HepG2 (cell line): Measurements from ENCODE around the gene EPM2AIP1. TPM values are rescaled to one million over a fixed set of nuclear protein-coding genes. Genes with fewer than 3 reads are reported as not detected.

Experiments
- ATAC-seq: fragments of 200-7000 bp; cut with Tn5 transposase; 3 replicates; pipeline ENCODE4 v1.9.1; 2020; ENCODE audit warnings: mild to moderate bottlenecking, moderate library complexity
- BruUV-seq: library from RNA; stranded (reverse); fragments of 400-500 nt; replicated peaks from 2 replicates; lab custom pipeline; 2021; lab: Mats Ljungman, UMichigan
- CTCF ChIA-PET: fragments of 300-600 bp; formaldehyde crosslinking; extraction: SDS; loops from one replicate; lab custom pipeline; 2021; ENCODE audit warnings: low total read pairs, inconsistent platforms, low intra/inter-chr PET ratio; lab: Yijun Ruan, JAX
- POLR2A ChIA-PET: fragments of 350-600 bp; sonication (Branson Sonifier 250); formaldehyde crosslinking; loops from one replicate; lab custom pipeline; 2020; ENCODE audit warnings: antibody characterized with exemption, inconsistent platforms; lab: Yijun Ruan, JAX
- DNase-seq: peaks from one replicate; pipeline ENCODE4 v3.0.0-alpha.2; 2015; ENCODE audit warnings: low spot score
- FAIRE-seq: peaks from 3 replicates; lab custom pipeline; 2011; peaks lifted over from hg19 to GRCh38; lab: Jason Lieb, UNC
- H2AFZ ChIP-seq: one replicate; pipeline ENCODE4 v1.6.1; 2011; ENCODE audit warnings: low read length, inconsistent platforms
- H3K27ac ChIP-seq: fragments of 300-600 bp; 3 replicates; pipeline ENCODE4 v1.8.0; 2011; ENCODE audit warnings: mixed run types, mild to moderate bottlenecking, mixed read lengths, low read length, inconsistent platforms; ENCODE audit not compliant: insufficient read depth; ENCODE audit errors: extremely low read length
- H3K27me3 ChIP-seq, 2 experiments: fragments of 200-600 bp in 1 of 2; 2 replicates in 1 of 2; 3 replicates in 1 of 2; pipeline versions ENCODE4 v1.6.0 to v1.8.0; 2011; ENCODE audit warnings: low read length in 2 of 2, mild to moderate bottlenecking in 2 of 2, moderate library complexity in 2 of 2, inconsistent platforms in 1 of 2; ENCODE audit not compliant: insufficient read depth in 2 of 2, control insufficient read depth in 1 of 2
- H3K36me3 ChIP-seq, 2 experiments: fragments of 200-600 bp in 1 of 2; replicated peaks in 1 of 2; 2 replicates in 1 of 2; 3 replicates in 1 of 2; pipeline versions ENCODE4 v1.5.1 to v1.8.0; 2011; ENCODE audit warnings: low read length in 2 of 2, inconsistent platforms in 1 of 2; ENCODE audit not compliant: insufficient read depth in 2 of 2, control insufficient read depth in 1 of 2
- H3K4me1 ChIP-seq: 2 replicates; pipeline ENCODE4 v1.5.1; 2012; ENCODE audit warnings: low read length, inconsistent platforms; ENCODE audit not compliant: insufficient read depth
- H3K4me2 ChIP-seq: 2 replicates; pipeline ENCODE4 v1.6.0; 2011; ENCODE audit warnings: low read depth, low read length, inconsistent platforms
- H3K4me3 ChIP-seq, 3 experiments: fragments of 200-600 bp in 1 of 3; sonication (generic), shearing (Covaris generic) in 1 of 3; replicated peaks in 1 of 3; 2 replicates each; pipeline ENCODE4 v1.5.1; 2011 to 2016; ENCODE audit warnings: low read length in 3 of 3, inconsistent platforms in 2 of 3, low read depth in 2 of 3, mild to moderate bottlenecking in 2 of 3, control low read depth in 1 of 3, mixed read lengths in 1 of 3; ENCODE audit not compliant: insufficient read depth in 1 of 3
- H3K79me2 ChIP-seq: one replicate; pipeline ENCODE4 v1.6.1; 2011; ENCODE audit warnings: low read length, inconsistent platforms; ENCODE audit not compliant: insufficient read depth
- H3K9ac ChIP-seq: 2 replicates; pipeline ENCODE4 v1.6.0; 2011; ENCODE audit warnings: mild to moderate bottlenecking, low read depth, low read length, inconsistent platforms; ENCODE audit not compliant: insufficient read depth
- H3K9me3 ChIP-seq: 2 replicates; pipeline ENCODE4 v1.5.1; 2012; ENCODE audit warnings: mild to moderate bottlenecking, low read length
- H4K20me1 ChIP-seq: 2 replicates; pipeline ENCODE4 v1.6.0; 2011; ENCODE audit warnings: inconsistent platforms, mild to moderate bottlenecking, low read length, moderate library complexity; ENCODE audit not compliant: insufficient read depth
- BORCS8-MEF2B ChIP-seq: sonication (generic); formaldehyde crosslinking; IDR thresholded peaks from 2 replicates; pipeline ENCODE4 v1.8.0; 2022; ENCODE audit warnings: mild to moderate bottlenecking, missing genetic modification reagents
- NFATC3 ChIP-seq: sonication (generic); formaldehyde crosslinking; IDR thresholded peaks from 2 replicates; pipeline ENCODE4 v1.5.1; 2020; ENCODE audit warnings: mild to moderate bottlenecking, missing genetic modification reagents
- PCBP1 ChIP-seq: fragments of 200-400 bp; formaldehyde crosslinking; IDR thresholded peaks from 2 replicates; pipeline ENCODE4 v1.6.1; 2017; ENCODE audit warnings: mild to moderate bottlenecking, low read depth, low read length, borderline replicate concordance
- PRPF4 ChIP-seq: fragments of 200-400 bp; formaldehyde crosslinking; IDR thresholded peaks from 2 replicates; pipeline ENCODE4 v1.6.1; 2016; ENCODE audit warnings: low read length, low read depth; ENCODE audit not compliant: poor library complexity, severe bottlenecking
- TARDBP ChIP-seq: sonication (generic); formaldehyde crosslinking; IDR thresholded peaks from 2 replicates; pipeline ENCODE4 v1.8.0; 2022; ENCODE audit warnings: mild to moderate bottlenecking, missing genetic modification reagents
- TEF ChIP-seq: sonication (generic); formaldehyde crosslinking; IDR thresholded peaks from 2 replicates; pipeline ENCODE4 v1.5.0; 2020; ENCODE audit warnings: missing genetic modification reagents
- XBP1 ChIP-seq: sonication (generic); formaldehyde crosslinking; IDR thresholded peaks from 2 replicates; pipeline ENCODE4 v1.5.0; 2020; ENCODE audit warnings: missing genetic modification reagents
- ZNF329 ChIP-seq: sonication (generic); formaldehyde crosslinking; IDR thresholded peaks from 2 replicates; pipeline ENCODE4 v1.9.0; 2021; ENCODE audit warnings: low read depth, mild to moderate bottlenecking, missing genetic modification reagents
- ZSCAN25 ChIP-seq: sonication (generic); formaldehyde crosslinking; IDR thresholded peaks from 2 replicates; pipeline ENCODE4 v1.8.0; 2022; ENCODE audit warnings: mild to moderate bottlenecking, missing genetic modification reagents
- WGBS: methylation state at CpG from one replicate; pipeline ENCODE4 v1.1.6; 2017; ENCODE audit warnings: low lambda C conversion rate; 5-methylcytosine and 5-hydroxymethylcytosine counted together
- in situ Hi-C: cut with HindIII; loops from 2 replicates; pipeline ENCODE4 v1.10.0; 2017; ENCODE audit warnings: low pct_unique_long_range_greater_than_20kb; ENCODE audit not compliant: extremely low pct_ligation_motif_present
- intact Hi-C: fragments of 100-400 bp; cut with micrococcal nuclease; formaldehyde crosslinking; loops from one replicate; pipeline ENCODE4 v1.10.0; 2022; ENCODE audit not compliant: unreplicated experiment
- polyA plus RNA-seq, 8 experiments: library from polyadenylated mRNA; depleted of rRNA in 3 of 8; stranded (reverse) in 7 of 8; unstranded in 1 of 8; fragments of >200 nt; fragmentation: Illumina TruSeq in 4 of 8; extraction: Trizol in 4 of 8; gene quantifications; 2 replicates each; pipeline versions ENCODE4 v1.2.1 to v1.2.3, GENCODE V29; 2011 to 2016; ENCODE audit warnings: low read depth in 4 of 8, missing spikeins in 1 of 8, mixed read lengths in 1 of 8; ENCODE audit not compliant: insufficient read depth in 1 of 8
- total RNA-seq, 5 experiments: library from RNA; depleted of rRNA; stranded (reverse); fragments of >200 nt; fragmentation: Illumina TruSeq; extraction: Trizol; gene quantifications; 2 replicates each; pipeline ENCODE4 v1.2.3, GENCODE V29; 2016; ENCODE audit warnings: low read depth in 1 of 5

Gene EPM2AIP1
- total and polyA plus RNA-seq, 2 of the 13 experiments (the other 11 are each of a cell fraction or from before 2014, with no cell fraction given) = 10.7 to 23.0 TPM

GRCh38 chr3:37032961-37033360 lies 40.0 kb upstream of the EPM2AIP1 start:
- no peak for ATAC-seq
- Histone ChIP-seq H4K20me1 (no peaks in the 10 kb centered on the region), H2AFZ (no peak overlapping the region), H3K4me1 (no peaks in the 10 kb centered on the region), H3K27me3 (no peaks in the 10 kb centered on the region)
- no peak for FAIRE-seq
- intact Hi-C loops = no loop called here
- ChIA-PET POLR2A (interaction anchor here (1.2 kb wide), 1 partner anchor 40 kb away, joined by 3 read pairs; the partner anchor contains the start of genes EPM2AIP1 and MLH1), CTCF (no interaction called here)
- TF ChIP-seq ZSCAN25 (CRISPR knock-in tag) = no peak
- no peak for TF ChIP-seq TARDBP
- no peak for TF ChIP-seq TEF
- no peak for TF ChIP-seq PRPF4
- TF ChIP-seq PCBP1 = no peak
- TF ChIP-seq NFATC3 (CRISPR knock-in tag) = no peak
- no peak for TF ChIP-seq XBP1 (CRISPR knock-in tag)
- no peak for TF ChIP-seq BORCS8-MEF2B (CRISPR knock-in tag)
- no peak for TF ChIP-seq ZNF329
- TF ChIP-seq, all 625 proteins: peak for 0
- DNase-seq = no peak
- Histone ChIP-seq H3K4me2 (no peak overlapping the region), H3K27ac (no peak overlapping the region), H3K9ac (no peak overlapping the region), H3K36me3 (peaks cover 12 to 79% of the 10 kb centered on the region in 2 experiments), H3K79me2 (no peaks in the 10 kb centered on the region), H3K9me3 (no peaks in the 10 kb centered on the region), H3K4me3 (no peak overlapping the region)
- 98% methylated on average over 10 of the region's 10 CpGs for WGBS
- BruUV-seq = no TSS peak
- in situ Hi-C loops = no loop called here
